Upper lobe of right lung (tissue), 1 donor: ENCODE results near the gene TMEM145. TPM values are rescaled to one million over a fixed set of nuclear protein-coding genes. Genes with fewer than 3 reads are reported as not detected.
A peak's percentile ranks its signal among the peaks of the same experiment; 100 is the strongest.

Experiments
- ATAC-seq: fragments of 200-7000 bp; cut with Tn5 transposase; one replicate; pipeline ENCODE4 v1.9.1; 2020; ENCODE audit warnings: mild to moderate bottlenecking, moderate library complexity
- DNase-seq: peaks from one replicate; pipeline ENCODE4 v3.0.0-alpha.2; 2020
- H3K27ac ChIP-seq: fragments of 200-600 bp; one replicate; pipeline ENCODE4 v1.8.0; 2022
- H3K27me3 ChIP-seq: fragments of 200-600 bp; one replicate; pipeline ENCODE4 v1.8.0; 2022; ENCODE audit warnings: mild to moderate bottlenecking
- H3K36me3 ChIP-seq: fragments of 200-600 bp; one replicate; pipeline ENCODE4 v1.8.0; 2022
- H3K4me1 ChIP-seq: fragments of 200-600 bp; one replicate; pipeline ENCODE4 v1.8.0; 2022
- H3K4me3 ChIP-seq: fragments of 200-600 bp; one replicate; pipeline ENCODE4 v1.8.0; 2022; ENCODE audit warnings: mild to moderate bottlenecking
- H3K9me3 ChIP-seq: fragments of 200-600 bp; one replicate; pipeline ENCODE4 v1.8.0; 2022
- CTCF ChIP-seq: fragments of 200-600 bp; IDR thresholded peaks from one replicate; pipeline ENCODE4 v1.8.0; 2022; ENCODE audit warnings: antibody characterized with exemption
- intact Hi-C: fragments of 100-400 bp; cut with DNase I; formaldehyde crosslinking; loops from one replicate; pipeline ENCODE4 v1.11.0; 2022
- total RNA-seq: library from RNA; stranded (reverse); fragmentation: NEBNext Ultra II Directional; extraction: Animal tissue kit (Norgen Biotek cat#: 25700); gene quantifications from one replicate; pipeline ENCODE4 v1.2.1, GENCODE V29; 2021
- donor health status: DM: no; HTN: yes; CAD: no; lungs with severe emphysema.

The TMEM145 gene
- total RNA-seq, 1 donor from 2014 or later: 0.35 TPM

GRCh38 chr19:42269478-42270345 lies 43.4 kb upstream of the TMEM145 start:
- no peak for TF ChIP-seq CTCF
- DNase-seq: peak; percentile 69
- H3K36me3 ChIP-seq: peaks cover 28% of the 10 kb centered on the region
- H3K27ac ChIP-seq: peak overlapping the region; percentile 92
- H3K27me3 ChIP-seq: no peaks in the 10 kb centered on the region
- peak overlapping the region; percentile 69 for H3K4me3 ChIP-seq
- intact Hi-C loops: no loop called here
- H3K4me1 ChIP-seq: peaks cover 28% of the 10 kb centered on the region
- no peak for ATAC-seq
- no peaks in the 10 kb centered on the region for H3K9me3 ChIP-seq

- DNase-seq: peak; percentile 80
- no peaks in the 10 kb centered on the region for H3K9me3 ChIP-seq
- ATAC-seq: peak; percentile 3
- peaks cover 34% of the 10 kb centered on the region for H3K36me3 ChIP-seq
- no peaks in the 10 kb centered on the region for H3K27me3 ChIP-seq
- no peak for TF ChIP-seq CTCF
- peaks cover 34% of the 10 kb centered on the region for H3K4me1 ChIP-seq
- H3K27ac ChIP-seq: peak overlapping the region; percentile 92
- intact Hi-C loops: no loop called here
- H3K4me3 ChIP-seq: peak overlapping the region; percentile 69
These were observed 42.6 kb upstream of the TMEM145 start for GRCh38 chr19:42270346-42271044.

GRCh38 chr19:42271045-42271419 lies 42.1 kb upstream of the TMEM145 start:
- DNase-seq (no peak), ATAC-seq (no peak)
- intact Hi-C loops: no loop called here
- Histone ChIP-seq H3K9me3 (no peaks in the 10 kb centered on the region), H3K27me3 (no peaks in the 10 kb centered on the region), H3K4me1 (peaks cover 37% of the 10 kb centered on the region), H3K4me3 (peak overlapping the region; percentile 69), H3K27ac (peak overlapping the region; percentile 92), H3K36me3 (peaks cover 34% of the 10 kb centered on the region)
- no peak for TF ChIP-seq CTCF

GRCh38 chr19:42271861-42272534 lies 41.1 kb upstream of the TMEM145 start:
- intact Hi-C loops: no loop called here
- Histone ChIP-seq H3K4me3 (no peak overlapping the region), H3K36me3 (peaks cover 34% of the 10 kb centered on the region), H3K9me3 (no peaks in the 10 kb centered on the region), H3K27ac (peak overlapping the region; percentile 92), H3K4me1 (peaks cover 44% of the 10 kb centered on the region), H3K27me3 (no peaks in the 10 kb centered on the region)
- ATAC-seq (no peak), DNase-seq (no peak)
- no peak for TF ChIP-seq CTCF

- DNase-seq (no peak), ATAC-seq (no peak)
- Histone ChIP-seq H3K36me3 (peaks cover 34% of the 10 kb centered on the region), H3K4me1 (peaks cover 48% of the 10 kb centered on the region), H3K27ac (no peak overlapping the region), H3K4me3 (no peak overlapping the region), H3K9me3 (no peaks in the 10 kb centered on the region), H3K27me3 (no peaks in the 10 kb centered on the region)
- intact Hi-C loops: no loop called here
- no peak for TF ChIP-seq CTCF
These were observed 40.6 kb upstream of the TMEM145 start for GRCh38 chr19:42272535-42272897.
